HK-2 (cell line): ENCODE measurements around the gene CRELD2.

Experiments
- DNase-seq: peaks from one replicate; pipeline ENCODE4 v3.0.0-alpha.2; 2018; ENCODE audit not compliant: unreplicated experiment

CRELD2 gene

GRCh38 chr22:49945042-49945794, 26.8 kb downstream of the CRELD2 start:
- peak; percentile 75 for DNase-seq

- DNase-seq, result no peak
These were observed 28.3 kb downstream of the CRELD2 start for GRCh38 chr22:49946612-49947295.

GRCh38 chr22:49947296-49947622, 28.8 kb downstream of the CRELD2 start:
- no peak for DNase-seq

- DNase-seq, result no peak
These were observed 29.9 kb downstream of the CRELD2 start for GRCh38 chr22:49948116-49948957.

- no peak for DNase-seq
These were observed 30.8 kb downstream of the CRELD2 start for GRCh38 chr22:49948958-49949913.

GRCh38 chr22:49949914-49950292, 31.5 kb downstream of the CRELD2 start:
- DNase-seq, result no peak

GRCh38 chr22:49950396-49950994, 32.1 kb downstream of the CRELD2 start:
- DNase-seq, result no peak

GRCh38 chr22:49951000-49951677, 32.7 kb downstream of the CRELD2 start:
- no peak for DNase-seq

- DNase-seq, result no peak
These were observed 33.2 kb downstream of the CRELD2 start for GRCh38 chr22:49951678-49951985.

- DNase-seq, result peak; percentile 71
These were observed 33.8 kb downstream of the CRELD2 start for GRCh38 chr22:49951986-49952896.

- no peak for DNase-seq
These were observed 34.7 kb downstream of the CRELD2 start for GRCh38 chr22:49953027-49953679.

- DNase-seq, result no peak
These were observed 35.4 kb downstream of the CRELD2 start for GRCh38 chr22:49953680-49954344.

GRCh38 chr22:49954354-49954753, 35.9 kb downstream of the CRELD2 start:
- no peak for DNase-seq

- no peak for DNase-seq
These were observed 36.7 kb downstream of the CRELD2 start for GRCh38 chr22:49954991-49955580.

GRCh38 chr22:49955581-49956417, 37.4 kb downstream of the CRELD2 start:
- DNase-seq, result no peak

- no peak for DNase-seq
These were observed 38.0 kb downstream of the CRELD2 start for GRCh38 chr22:49956418-49956770.
